Peyer's patch (tissue), 4 donors: ENCODE results near the gene FCGR2B. TPM values are rescaled to one million over a fixed set of nuclear protein-coding genes. Genes with fewer than 3 reads are reported as not detected.
"Not testable (repeated sequence)": the region's sequence is repeated elsewhere in the genome, so short reads cannot be mapped to it uniquely, and the experiment has no call there.

ENCODE experiments used
- DNase-seq, 3 donors: peaks; one replicate each; pipeline ENCODE4 v3.0.0-alpha.2; 2017 to 2019
- H3K27ac ChIP-seq, 4 donors: fragments of 200-600 bp; sonication (generic); one replicate each; pipeline ENCODE4 v1.5.1; 2016 to 2019
- H3K27me3 ChIP-seq, 2 donors: fragments of 200-600 bp; sonication (generic); one replicate each; pipeline ENCODE4 v1.5.1; 2019
- H3K36me3 ChIP-seq, 3 donors: fragments of 200-600 bp; sonication (generic); one replicate each; pipeline ENCODE4 v1.5.1; 2016 to 2019
- H3K4me1 ChIP-seq, 4 donors: fragments of 200-600 bp; sonication (generic); one replicate each; pipeline ENCODE4 v1.5.1; 2016 to 2019
- H3K4me3 ChIP-seq, 4 donors: fragments of 200-600 bp; sonication (generic); 1 replicate in 3 of 4; 2 replicates in 1 of 4; pipeline ENCODE4 v1.5.1; 2016 to 2019; ENCODE audit warnings: mild to moderate bottlenecking in 1 of 4
- H3K9me3 ChIP-seq, 4 donors: fragments of 200-600 bp; sonication (generic); one replicate each; pipeline ENCODE4 v1.5.1; 2016 to 2019; ENCODE audit warnings: mild to moderate bottlenecking in 1 of 4
- POLR2A ChIP-seq, 2 donors: fragments of 450-650 bp; IDR thresholded peaks; one replicate each; pipeline ENCODE4 v1.5.1; 2017; ENCODE audit warnings: antibody characterized with exemption in 2 of 2, mild to moderate bottlenecking in 2 of 2, moderate library complexity in 2 of 2
- total RNA-seq, 4 donors: library from RNA; depleted of rRNA; stranded (reverse); fragments of >200 nt; gene quantifications; one replicate each; pipeline ENCODE4 v1.1.0, GENCODE V29; 2016
- TF ChIP-seq, protein P1 (sequence below), 6 experiments: fragments of 450-650 bp in 4 of 6; fragments of 200-600 bp in 2 of 6; sonication (generic) in 1 of 6; IDR thresholded peaks; one replicate each; pipeline ENCODE4 v1.5.1; 2017 to 2019; ENCODE audit warnings: antibody characterized with exemption in 6 of 6, mild to moderate bottlenecking in 3 of 6, moderate library complexity in 1 of 6

Gene FCGR2B
- total RNA-seq, 4 donors from 2014 or later = 0.95 to 50.3 (median 10.8) TPM

- H3K27me3 ChIP-seq = no peaks in the 10 kb centered on the region
- DNase-seq = no peak
- TF ChIP-seq POLR2A (IDR thresholded peaks at IDR 0.05) = no peak
- TF ChIP-seq, protein P1, sequence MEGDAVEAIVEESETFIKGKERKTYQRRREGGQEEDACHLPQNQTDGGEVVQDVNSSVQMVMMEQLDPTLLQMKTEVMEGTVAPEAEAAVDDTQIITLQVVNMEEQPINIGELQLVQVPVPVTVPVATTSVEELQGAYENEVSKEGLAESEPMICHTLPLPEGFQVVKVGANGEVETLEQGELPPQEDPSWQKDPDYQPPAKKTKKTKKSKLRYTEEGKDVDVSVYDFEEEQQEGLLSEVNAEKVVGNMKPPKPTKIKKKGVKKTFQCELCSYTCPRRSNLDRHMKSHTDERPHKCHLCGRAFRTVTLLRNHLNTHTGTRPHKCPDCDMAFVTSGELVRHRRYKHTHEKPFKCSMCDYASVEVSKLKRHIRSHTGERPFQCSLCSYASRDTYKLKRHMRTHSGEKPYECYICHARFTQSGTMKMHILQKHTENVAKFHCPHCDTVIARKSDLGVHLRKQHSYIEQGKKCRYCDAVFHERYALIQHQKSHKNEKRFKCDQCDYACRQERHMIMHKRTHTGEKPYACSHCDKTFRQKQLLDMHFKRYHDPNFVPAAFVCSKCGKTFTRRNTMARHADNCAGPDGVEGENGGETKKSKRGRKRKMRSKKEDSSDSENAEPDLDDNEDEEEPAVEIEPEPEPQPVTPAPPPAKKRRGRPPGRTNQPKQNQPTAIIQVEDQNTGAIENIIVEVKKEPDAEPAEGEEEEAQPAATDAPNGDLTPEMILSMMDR (IDR thresholded peaks at IDR 0.05) = no peak
- H3K9me3 ChIP-seq = no peaks in the 10 kb centered on the region
- H3K27ac ChIP-seq = no peak within 1 kb of the TSS
- no peaks in the 10 kb centered on the region for H3K36me3 ChIP-seq
- H3K4me1 ChIP-seq = no peaks in the 10 kb centered on the region
- H3K4me3 ChIP-seq = no peak within 1 kb of the TSS
Observed at GRCh38 chr1:161631076-161631475, 31.9 kb upstream of the FCGR2B start, which contains the start of gene FCGR3B. Gene FCGR3B, minus strand, starts transcription at chr1:161631176. Its CDS starts 82 bp downstream, at chr1:161631094.

DNA sequence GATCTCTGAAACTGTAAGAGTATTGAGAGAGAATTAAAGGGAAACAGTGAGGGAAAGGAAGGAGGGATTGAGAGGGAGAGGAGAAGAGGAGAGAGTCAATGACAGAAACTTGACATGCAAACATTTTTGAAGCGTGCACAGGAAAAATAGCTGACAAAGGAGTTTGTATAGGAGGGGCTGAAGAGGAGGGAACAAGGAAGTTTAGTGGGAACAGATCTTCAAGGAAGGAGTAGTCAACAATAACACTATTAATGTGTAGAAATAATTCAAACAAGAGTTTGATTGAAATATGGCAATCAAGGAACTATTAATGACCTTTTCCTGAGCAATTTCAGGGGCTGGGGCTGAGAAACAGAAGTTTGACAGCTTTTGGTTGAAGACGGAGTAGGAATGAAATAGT, 27.9 kb upstream of the FCGR2B start:
- H3K27me3 ChIP-seq, H3K4me1 ChIP-seq, H3K27ac ChIP-seq, H3K9me3 ChIP-seq, H3K36me3 ChIP-seq, H3K4me3 ChIP-seq, DNase-seq: not testable (repeated sequence)

DNA sequence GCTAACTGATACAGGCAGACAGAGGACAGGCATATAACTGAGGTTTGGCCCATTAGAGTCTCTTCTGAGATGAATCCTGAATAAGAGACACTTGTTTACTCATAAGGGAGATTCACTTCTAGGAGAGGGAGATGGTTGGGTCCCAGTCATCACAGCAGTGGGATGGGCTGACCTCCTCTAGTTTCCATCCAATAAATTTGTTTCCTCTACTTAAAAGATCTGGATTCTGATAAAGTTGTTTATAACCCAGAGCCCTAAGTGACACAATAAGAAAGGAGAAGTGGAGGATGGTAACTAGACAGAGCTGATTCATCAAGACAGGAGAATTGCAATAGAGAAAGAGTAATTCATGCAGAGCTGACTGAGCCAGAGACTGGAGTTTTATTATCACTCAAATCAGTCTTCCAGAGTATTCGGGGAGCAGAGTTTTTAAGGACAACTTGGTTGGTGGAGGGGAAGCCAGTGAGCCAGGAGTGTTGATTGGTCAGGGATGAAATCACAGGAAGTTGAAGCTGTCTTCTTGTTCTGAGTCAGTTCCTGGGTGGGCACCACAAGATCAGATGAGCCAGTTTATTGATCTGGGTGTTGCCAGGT, 26.7 kb upstream of the FCGR2B start:
- H3K27me3 ChIP-seq, DNase-seq, H3K36me3 ChIP-seq, H3K27ac ChIP-seq, H3K4me1 ChIP-seq, H3K4me3 ChIP-seq, H3K9me3 ChIP-seq: not testable (repeated sequence)

DNA sequence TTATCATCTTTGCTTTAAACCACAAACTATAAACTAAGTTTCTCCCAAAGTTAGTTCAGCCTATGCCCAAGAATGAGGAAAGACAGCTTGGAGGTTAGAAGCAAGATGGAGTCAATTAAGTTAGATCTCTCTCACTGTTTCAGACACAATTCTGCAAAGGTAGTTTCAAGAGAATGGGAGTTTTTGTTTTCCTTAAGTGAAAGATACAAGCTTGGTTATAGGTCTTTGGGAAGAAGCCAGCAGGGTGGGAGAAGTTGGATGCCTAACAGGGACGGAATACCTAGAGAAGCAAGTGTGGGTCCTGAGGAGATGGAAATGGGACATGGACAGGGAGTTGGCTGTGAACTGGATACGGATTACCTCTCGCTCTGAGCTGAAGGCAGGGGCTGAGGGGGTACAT, 26.0 kb upstream of the FCGR2B start:
- H3K27ac ChIP-seq, H3K4me1 ChIP-seq, H3K4me3 ChIP-seq, DNase-seq, H3K27me3 ChIP-seq, H3K36me3 ChIP-seq, H3K9me3 ChIP-seq: not testable (repeated sequence)

DNA sequence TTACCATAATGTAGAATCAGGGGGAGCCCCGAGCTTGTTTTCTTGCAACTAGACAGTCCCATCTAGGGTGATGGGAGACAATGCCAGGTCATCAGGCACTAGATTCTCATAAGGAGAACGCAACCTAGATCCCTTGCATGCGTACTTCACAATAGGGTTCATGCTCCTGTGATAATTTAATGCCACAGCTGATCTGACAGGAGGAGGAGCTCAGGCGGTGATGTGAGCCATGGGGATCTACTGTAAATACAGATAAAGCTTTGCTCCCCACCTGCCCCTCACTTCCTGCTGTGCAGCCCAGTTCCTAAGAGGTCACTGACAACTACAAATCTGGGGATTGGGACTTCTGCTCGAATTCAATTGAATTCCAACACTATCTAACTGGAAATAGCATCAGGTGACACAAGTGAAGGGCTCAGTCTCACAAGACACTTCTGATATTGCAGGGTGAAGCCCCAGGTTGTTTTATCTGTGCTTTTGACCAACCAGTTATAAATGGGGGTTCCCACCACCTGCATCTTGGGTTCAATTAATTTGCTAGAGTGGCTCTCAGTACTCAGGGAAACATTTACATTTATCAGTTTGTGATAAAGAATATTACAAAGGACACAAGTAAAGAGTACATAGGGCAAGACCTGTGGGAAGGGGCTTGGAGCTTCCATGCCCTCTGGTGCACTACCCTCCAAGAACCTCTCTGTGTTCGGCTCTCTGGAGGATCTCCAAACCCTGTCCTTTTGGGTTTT, 24.5 kb upstream of the FCGR2B start:
- DNase-seq, H3K9me3 ChIP-seq, H3K36me3 ChIP-seq, H3K4me1 ChIP-seq, H3K4me3 ChIP-seq, H3K27me3 ChIP-seq, H3K27ac ChIP-seq: not testable (repeated sequence)

- not testable (repeated sequence) for DNase-seq, H3K9me3 ChIP-seq, H3K27me3 ChIP-seq, H3K27ac ChIP-seq, H3K4me1 ChIP-seq, H3K36me3 ChIP-seq, H3K4me3 ChIP-seq
Observed at GRCh38 chr1:161639203-161639602, 23.7 kb upstream of the FCGR2B start.

DNA sequence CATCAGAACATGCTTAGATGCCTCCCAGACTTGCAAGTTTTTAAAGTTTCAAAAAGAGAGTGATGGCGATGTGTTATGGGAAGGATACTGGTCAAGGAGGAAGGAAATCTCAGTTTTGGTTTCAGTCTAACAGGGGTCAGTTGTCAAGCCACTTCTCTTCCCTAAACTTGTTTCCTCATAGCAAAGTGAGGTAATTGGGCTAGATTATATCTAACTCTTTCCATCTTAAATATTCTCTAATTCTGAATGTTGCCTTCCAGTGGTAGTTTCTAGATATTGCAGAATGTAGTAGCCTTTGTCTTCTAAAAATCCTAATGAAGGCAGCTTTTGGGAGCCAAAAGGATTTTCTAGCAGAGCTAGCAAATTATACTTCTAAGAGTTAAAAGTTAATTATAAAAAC, 20.2 kb upstream of the FCGR2B start:
- H3K4me1 ChIP-seq, H3K36me3 ChIP-seq, H3K9me3 ChIP-seq, DNase-seq, H3K27ac ChIP-seq, H3K27me3 ChIP-seq, H3K4me3 ChIP-seq: not testable (repeated sequence)

- H3K36me3 ChIP-seq, H3K9me3 ChIP-seq, H3K4me1 ChIP-seq, H3K4me3 ChIP-seq, DNase-seq, H3K27me3 ChIP-seq, H3K27ac ChIP-seq: not testable (repeated sequence)
Observed at GRCh38 chr1:161643481-161644208, 19.3 kb upstream of the FCGR2B start.

DNA sequence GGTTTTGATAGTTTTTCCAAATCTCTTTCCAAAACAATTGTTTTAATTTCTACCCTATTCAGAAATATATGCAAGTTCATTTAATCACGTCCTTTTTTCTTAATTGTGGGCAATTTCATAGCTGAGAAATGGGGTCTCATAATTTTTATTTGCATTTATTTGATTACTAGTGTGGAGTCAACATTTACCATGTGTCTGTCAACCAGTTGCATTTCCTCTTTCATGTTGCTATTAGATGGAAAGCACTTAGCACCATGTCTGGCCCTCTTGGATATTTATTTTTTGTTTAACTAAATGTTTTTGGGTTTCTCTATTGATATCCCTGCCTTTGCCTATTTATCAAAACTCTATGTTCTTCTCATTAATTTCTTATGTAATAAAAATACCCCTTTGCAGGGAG, 18.1 kb upstream of the FCGR2B start:
- H3K36me3 ChIP-seq, H3K27me3 ChIP-seq, DNase-seq, H3K27ac ChIP-seq, H3K4me3 ChIP-seq, H3K4me1 ChIP-seq, H3K9me3 ChIP-seq: not testable (repeated sequence)
